Neural cell (in vitro differentiated cells): ENCODE results near the gene BLM. TPM values are rescaled to one million over a fixed set of nuclear protein-coding genes. Genes with fewer than 3 reads are reported as not detected.

Source experiments
- H2AFZ ChIP-seq: fragments of 200-600, 300-800 bp; sonication (generic), shearing (Covaris generic); 2 replicates; pipeline ENCODE4 v1.6.0; 2014; ENCODE audit warnings: low read depth, mild to moderate bottlenecking, antibody characterized with exemption, low read length, moderate library complexity
- H3F3A ChIP-seq: fragments of 200-600 bp; shearing (Covaris generic); 2 replicates; pipeline ENCODE4 v1.6.1; 2016; ENCODE audit warnings: mild to moderate bottlenecking, moderate library complexity, mixed read lengths, antibody characterized with exemption, low read length; ENCODE audit not compliant: insufficient read depth, poor library complexity, severe bottlenecking
- H3K27ac ChIP-seq: fragments of 200-600, 300-800 bp; sonication (generic), shearing (Covaris generic); 2 replicates; pipeline ENCODE4 v1.5.1; 2014; ENCODE audit warnings: mild to moderate bottlenecking, low read length, moderate library complexity
- H3K27me3 ChIP-seq: fragments of 300-800, 200-600 bp; sonication (generic), shearing (Covaris generic); 2 replicates; pipeline ENCODE4 v1.6.0; 2014; ENCODE audit warnings: mild to moderate bottlenecking, low read depth, low read length, moderate library complexity; ENCODE audit not compliant: insufficient read depth
- H3K36me3 ChIP-seq: fragments of 300-800, 200-600 bp; sonication (generic), shearing (Covaris generic); 2 replicates; pipeline ENCODE4 v1.5.1; 2014; ENCODE audit warnings: mild to moderate bottlenecking, antibody characterized with exemption, low read length, moderate library complexity; ENCODE audit not compliant: insufficient read depth
- H3K4me2 ChIP-seq: fragments of 300-800, 200-600 bp; sonication (generic), shearing (Covaris generic); 2 replicates; pipeline ENCODE4 v1.6.0; 2014; ENCODE audit warnings: mild to moderate bottlenecking, low read length
- H3K4me3 ChIP-seq: fragments of 300-800, 200-600 bp; sonication (generic), shearing (Covaris generic); 2 replicates; pipeline ENCODE4 v1.5.1; 2014; ENCODE audit warnings: mild to moderate bottlenecking, low read length, moderate library complexity
- H3K79me2 ChIP-seq: fragments of 200-600 bp; shearing (Covaris generic); replicated peaks from 2 replicates; pipeline ENCODE4 v1.6.0; 2014; ENCODE audit warnings: mild to moderate bottlenecking, low read length, moderate library complexity; ENCODE audit not compliant: insufficient read depth
- H3K9ac ChIP-seq: fragments of 300-800, 200-600 bp; sonication (generic), shearing (Covaris generic); 2 replicates; pipeline ENCODE4 v1.6.1; 2016; ENCODE audit warnings: mild to moderate bottlenecking, low read length, mixed read lengths
- H3K9me2 ChIP-seq: fragments of 200-600 bp; shearing (Covaris generic); 2 replicates; pipeline ENCODE4 v1.6.1; 2016; ENCODE audit warnings: mild to moderate bottlenecking, low read length, mixed read lengths; ENCODE audit not compliant: insufficient read depth
- H3K9me3 ChIP-seq: fragments of 200-600, 300-800 bp; sonication (generic), shearing (Covaris generic); 2 replicates; pipeline ENCODE4 v1.6.1; 2016; ENCODE audit warnings: mild to moderate bottlenecking, mixed run types, low read length, moderate library complexity, mixed read lengths
- H4K20me1 ChIP-seq: fragments of 200-600 bp; shearing (Covaris generic); 2 replicates; pipeline ENCODE4 v1.6.1; 2016; ENCODE audit warnings: mild to moderate bottlenecking, mixed run types; ENCODE audit not compliant: insufficient read depth
- EP300 ChIP-seq: fragments of 450-650 bp; conservative IDR thresholded peaks from 2 replicates; pipeline ENCODE4 v1.6.1; 2014; ENCODE audit warnings: antibody characterized with exemption, mild to moderate bottlenecking, moderate library complexity; ENCODE audit not compliant: poor library complexity, severe bottlenecking
- EZH2 ChIP-seq: fragments of 200-600, 300-800 bp; shearing (Covaris generic), sonication (generic); IDR thresholded peaks from 2 replicates; pipeline ENCODE4 v1.6.1; 2014; ENCODE audit warnings: antibody characterized with exemption, low read length, borderline replicate concordance, mild to moderate bottlenecking; ENCODE audit not compliant: insufficient read depth, poor library complexity, severe bottlenecking
- MXI1 ChIP-seq: fragments of 450-650 bp; conservative IDR thresholded peaks from 2 replicates; pipeline ENCODE4 v1.6.1; 2014; ENCODE audit warnings: antibody characterized with exemption, mild to moderate bottlenecking; ENCODE audit not compliant: poor library complexity, severe bottlenecking
- POLR2AphosphoS5 ChIP-seq: IDR thresholded peaks from 2 replicates; pipeline ENCODE4 v1.6.1; 2012
- RAD21 ChIP-seq: fragments of 450-650 bp; conservative IDR thresholded peaks from 2 replicates; pipeline ENCODE4 v1.6.1; 2014; ENCODE audit warnings: antibody characterized with exemption, mild to moderate bottlenecking, moderate library complexity
- SMC3 ChIP-seq: fragments of 450-650 bp; conservative IDR thresholded peaks from 2 replicates; pipeline ENCODE4 v1.6.1; 2014; ENCODE audit warnings: antibody characterized with exemption, mild to moderate bottlenecking, moderate library complexity; ENCODE audit not compliant: poor library complexity
- TAF1 ChIP-seq: IDR thresholded peaks from 2 replicates; pipeline ENCODE4 v1.6.1; 2012; ENCODE audit warnings: low read depth
- polyA plus RNA-seq: library from polyadenylated mRNA; depleted of rRNA; stranded (reverse); fragments of >200 nt; gene quantifications from 2 replicates; pipeline ENCODE4 v1.2.3, GENCODE V29; 2014
- TF ChIP-seq, protein P1 (sequence below): fragments of 450-650 bp; IDR thresholded peaks from 2 replicates; pipeline ENCODE4 v1.5.1; 2014; ENCODE audit warnings: antibody characterized with exemption, mild to moderate bottlenecking, moderate library complexity; ENCODE audit not compliant: poor library complexity, severe bottlenecking
- TF ChIP-seq, protein P2 (sequence below): IDR thresholded peaks from 2 replicates; pipeline ENCODE4 v1.6.1; 2012; ENCODE audit warnings: borderline replicate concordance

Gene BLM
- polyA plus RNA-seq, 1 donor from 2014 or later: 4.5 TPM

DNA sequence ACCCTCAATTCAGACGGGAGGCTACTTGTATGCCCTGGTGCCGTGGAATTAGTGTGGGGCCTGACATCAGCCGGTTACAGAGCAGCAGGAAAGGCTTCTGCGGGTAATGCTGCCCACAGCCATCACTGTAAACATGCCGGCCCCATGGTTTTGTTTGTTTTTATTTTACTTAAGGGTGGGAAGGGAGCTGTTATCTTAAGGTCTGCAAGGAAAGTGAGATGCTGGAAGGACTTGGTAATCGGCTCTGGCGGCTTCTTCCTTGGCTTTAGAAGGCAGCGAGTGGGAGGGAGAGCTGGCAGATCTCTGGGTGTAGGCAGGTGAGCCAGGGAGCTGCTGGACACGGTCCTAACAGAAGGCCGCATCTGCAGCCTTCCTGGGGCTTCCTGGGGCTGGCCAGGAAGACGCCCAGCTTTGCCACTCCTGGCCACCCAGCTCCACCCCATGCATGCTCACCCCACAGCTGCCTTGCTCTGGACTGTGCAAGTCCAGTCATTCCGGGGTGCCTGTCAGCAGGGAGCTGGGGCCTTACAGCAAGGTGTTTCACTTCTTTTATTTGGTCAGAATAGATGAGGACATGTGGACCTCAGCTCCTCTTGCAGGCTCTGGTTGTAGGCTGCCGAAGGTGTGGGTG, 97.2 kb downstream of the BLM start:
- no peaks in the 10 kb centered on the region for H3K9me2 ChIP-seq
- no peak overlapping the region for H2AFZ ChIP-seq
- H4K20me1 ChIP-seq: no peaks in the 10 kb centered on the region
- H3K4me2 ChIP-seq: no peak overlapping the region
- H3K9ac ChIP-seq: no peak overlapping the region
- no peaks in the 10 kb centered on the region for H3K9me3 ChIP-seq
- no peaks in the 10 kb centered on the region for H3K79me2 ChIP-seq
- no peaks in the 10 kb centered on the region for H3K36me3 ChIP-seq
- no peak overlapping the region for H3K4me3 ChIP-seq
- no peaks in the 10 kb centered on the region for H3K27me3 ChIP-seq
- H3K27ac ChIP-seq: no peak overlapping the region
- TF ChIP-seq MXI1 (no peak), POLR2AphosphoS5 (no peak), TAF1 (no peak)
- TF ChIP-seq, protein P1, sequence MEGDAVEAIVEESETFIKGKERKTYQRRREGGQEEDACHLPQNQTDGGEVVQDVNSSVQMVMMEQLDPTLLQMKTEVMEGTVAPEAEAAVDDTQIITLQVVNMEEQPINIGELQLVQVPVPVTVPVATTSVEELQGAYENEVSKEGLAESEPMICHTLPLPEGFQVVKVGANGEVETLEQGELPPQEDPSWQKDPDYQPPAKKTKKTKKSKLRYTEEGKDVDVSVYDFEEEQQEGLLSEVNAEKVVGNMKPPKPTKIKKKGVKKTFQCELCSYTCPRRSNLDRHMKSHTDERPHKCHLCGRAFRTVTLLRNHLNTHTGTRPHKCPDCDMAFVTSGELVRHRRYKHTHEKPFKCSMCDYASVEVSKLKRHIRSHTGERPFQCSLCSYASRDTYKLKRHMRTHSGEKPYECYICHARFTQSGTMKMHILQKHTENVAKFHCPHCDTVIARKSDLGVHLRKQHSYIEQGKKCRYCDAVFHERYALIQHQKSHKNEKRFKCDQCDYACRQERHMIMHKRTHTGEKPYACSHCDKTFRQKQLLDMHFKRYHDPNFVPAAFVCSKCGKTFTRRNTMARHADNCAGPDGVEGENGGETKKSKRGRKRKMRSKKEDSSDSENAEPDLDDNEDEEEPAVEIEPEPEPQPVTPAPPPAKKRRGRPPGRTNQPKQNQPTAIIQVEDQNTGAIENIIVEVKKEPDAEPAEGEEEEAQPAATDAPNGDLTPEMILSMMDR: no peak
- H3F3A ChIP-seq: no peaks in the 10 kb centered on the region

DNA sequence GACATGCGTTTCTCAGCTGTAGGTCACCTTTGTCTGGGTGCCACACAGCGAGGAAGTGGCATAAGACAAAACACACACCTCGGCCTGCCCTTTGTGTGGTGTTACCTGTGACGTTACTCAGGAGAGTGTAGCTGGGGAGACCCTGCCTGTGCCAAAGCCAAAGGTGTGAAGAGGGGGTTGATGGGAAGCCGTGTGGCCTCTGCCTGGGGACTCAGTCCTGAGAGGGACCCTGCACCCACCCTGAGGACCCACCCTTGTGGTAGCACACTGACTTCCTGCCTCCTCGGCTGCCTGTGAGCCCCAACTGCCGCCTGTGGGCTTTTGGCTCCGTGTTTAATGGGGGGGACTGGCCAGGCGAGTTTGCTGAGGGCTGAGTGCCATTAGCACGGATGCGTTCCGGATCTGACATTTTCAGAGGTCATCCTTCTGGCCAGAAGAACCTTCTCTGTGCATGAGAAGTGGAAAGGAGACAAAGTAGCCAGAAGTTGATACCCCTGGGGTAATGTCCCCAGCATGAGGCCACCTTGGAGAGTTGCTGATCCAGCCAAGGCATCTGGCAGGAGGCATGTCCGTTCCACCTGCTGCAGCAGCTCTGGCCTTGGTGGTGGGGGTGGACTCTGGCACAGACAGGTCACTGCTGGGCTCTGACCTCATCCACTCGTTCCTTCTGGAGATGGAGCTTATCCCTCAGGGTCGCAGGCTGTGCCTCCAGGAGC, 99.4 kb downstream of the BLM start:
- Histone ChIP-seq H3K9ac (no peak overlapping the region), H3K9me2 (no peaks in the 10 kb centered on the region), H2AFZ (no peak overlapping the region), H4K20me1 (no peaks in the 10 kb centered on the region), H3K36me3 (no peaks in the 10 kb centered on the region), H3K79me2 (no peaks in the 10 kb centered on the region), H3K9me3 (no peaks in the 10 kb centered on the region), H3F3A (no peaks in the 10 kb centered on the region), H3K27me3 (no peaks in the 10 kb centered on the region), H3K27ac (no peak overlapping the region), H3K4me3 (no peak overlapping the region), H3K4me2 (no peak overlapping the region)
- no peak for TF ChIP-seq RAD21
- no peak for TF ChIP-seq EZH2
- TF ChIP-seq, protein P2, sequence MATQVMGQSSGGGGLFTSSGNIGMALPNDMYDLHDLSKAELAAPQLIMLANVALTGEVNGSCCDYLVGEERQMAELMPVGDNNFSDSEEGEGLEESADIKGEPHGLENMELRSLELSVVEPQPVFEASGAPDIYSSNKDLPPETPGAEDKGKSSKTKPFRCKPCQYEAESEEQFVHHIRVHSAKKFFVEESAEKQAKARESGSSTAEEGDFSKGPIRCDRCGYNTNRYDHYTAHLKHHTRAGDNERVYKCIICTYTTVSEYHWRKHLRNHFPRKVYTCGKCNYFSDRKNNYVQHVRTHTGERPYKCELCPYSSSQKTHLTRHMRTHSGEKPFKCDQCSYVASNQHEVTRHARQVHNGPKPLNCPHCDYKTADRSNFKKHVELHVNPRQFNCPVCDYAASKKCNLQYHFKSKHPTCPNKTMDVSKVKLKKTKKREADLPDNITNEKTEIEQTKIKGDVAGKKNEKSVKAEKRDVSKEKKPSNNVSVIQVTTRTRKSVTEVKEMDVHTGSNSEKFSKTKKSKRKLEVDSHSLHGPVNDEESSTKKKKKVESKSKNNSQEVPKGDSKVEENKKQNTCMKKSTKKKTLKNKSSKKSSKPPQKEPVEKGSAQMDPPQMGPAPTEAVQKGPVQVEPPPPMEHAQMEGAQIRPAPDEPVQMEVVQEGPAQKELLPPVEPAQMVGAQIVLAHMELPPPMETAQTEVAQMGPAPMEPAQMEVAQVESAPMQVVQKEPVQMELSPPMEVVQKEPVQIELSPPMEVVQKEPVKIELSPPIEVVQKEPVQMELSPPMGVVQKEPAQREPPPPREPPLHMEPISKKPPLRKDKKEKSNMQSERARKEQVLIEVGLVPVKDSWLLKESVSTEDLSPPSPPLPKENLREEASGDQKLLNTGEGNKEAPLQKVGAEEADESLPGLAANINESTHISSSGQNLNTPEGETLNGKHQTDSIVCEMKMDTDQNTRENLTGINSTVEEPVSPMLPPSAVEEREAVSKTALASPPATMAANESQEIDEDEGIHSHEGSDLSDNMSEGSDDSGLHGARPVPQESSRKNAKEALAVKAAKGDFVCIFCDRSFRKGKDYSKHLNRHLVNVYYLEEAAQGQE: no peak
- no peak for TF ChIP-seq MXI1
- TF ChIP-seq EP300: no peak
- TF ChIP-seq TAF1: no peak
- no peak for TF ChIP-seq POLR2AphosphoS5
- no peak for TF ChIP-seq SMC3
- TF ChIP-seq, protein P1: no peak
